NB4 (cell line): ENCODE results near the gene CUEDC2.

Experiments
- MAX ChIP-seq: IDR thresholded peaks from 2 replicates; pipeline ENCODE4 v1.6.1; 2011; ENCODE audit warnings: low read depth, low read length
- POLR2A ChIP-seq: IDR thresholded peaks from 2 replicates; pipeline ENCODE4 v1.6.1; 2011; ENCODE audit warnings: mild to moderate bottlenecking; ENCODE audit not compliant: insufficient read length; ENCODE audit errors: extremely low read depth

GRCh38 chr10:102398172-102399020 is 34.0 kb downstream of the CUEDC2 start:
- TF ChIP-seq MAX (no peak), POLR2A (no peak)
